Stimulated activated effector memory CD8-positive, alpha-beta T cell treated with anti-CD3 and anti-CD28 coated beads, Interleukin-12 subunit alpha, Interleukin-12 subunit beta, amount 100 ng/mL, for 72 hours (primary cell): ENCODE results near the gene FABP1.

Experiments
- ATAC-seq: fragments of 150-1000 bp; cut with Tn5 transposase; 2 replicates; pipeline ENCODE4 v1.10.0; 2021
- DNase-seq, 2 donors: peaks; one replicate each; pipeline ENCODE4 v3.0.0; 2021 to 2022; ENCODE audit warnings: low spot score in 2 of 2
- H3K27ac Mint-ChIP-seq: one replicate; pipeline ENCODE4 v1.8.0; 2022; ENCODE audit warnings: mild to moderate bottlenecking, mixed read lengths
- H3K36me3 Mint-ChIP-seq: one replicate; pipeline ENCODE4 v1.8.0; 2022; ENCODE audit warnings: mild to moderate bottlenecking, mixed read lengths
- H3K4me1 Mint-ChIP-seq: one replicate; pipeline ENCODE4 v1.8.0; 2022; ENCODE audit warnings: mixed read lengths
- H3K4me3 Mint-ChIP-seq: one replicate; pipeline ENCODE4 v1.8.0; 2022; ENCODE audit warnings: mild to moderate bottlenecking, mixed read lengths
- H3K9me3 Mint-ChIP-seq: one replicate; pipeline ENCODE4 v1.8.0; 2022; ENCODE audit warnings: mixed read lengths

Gene FABP1

DNA sequence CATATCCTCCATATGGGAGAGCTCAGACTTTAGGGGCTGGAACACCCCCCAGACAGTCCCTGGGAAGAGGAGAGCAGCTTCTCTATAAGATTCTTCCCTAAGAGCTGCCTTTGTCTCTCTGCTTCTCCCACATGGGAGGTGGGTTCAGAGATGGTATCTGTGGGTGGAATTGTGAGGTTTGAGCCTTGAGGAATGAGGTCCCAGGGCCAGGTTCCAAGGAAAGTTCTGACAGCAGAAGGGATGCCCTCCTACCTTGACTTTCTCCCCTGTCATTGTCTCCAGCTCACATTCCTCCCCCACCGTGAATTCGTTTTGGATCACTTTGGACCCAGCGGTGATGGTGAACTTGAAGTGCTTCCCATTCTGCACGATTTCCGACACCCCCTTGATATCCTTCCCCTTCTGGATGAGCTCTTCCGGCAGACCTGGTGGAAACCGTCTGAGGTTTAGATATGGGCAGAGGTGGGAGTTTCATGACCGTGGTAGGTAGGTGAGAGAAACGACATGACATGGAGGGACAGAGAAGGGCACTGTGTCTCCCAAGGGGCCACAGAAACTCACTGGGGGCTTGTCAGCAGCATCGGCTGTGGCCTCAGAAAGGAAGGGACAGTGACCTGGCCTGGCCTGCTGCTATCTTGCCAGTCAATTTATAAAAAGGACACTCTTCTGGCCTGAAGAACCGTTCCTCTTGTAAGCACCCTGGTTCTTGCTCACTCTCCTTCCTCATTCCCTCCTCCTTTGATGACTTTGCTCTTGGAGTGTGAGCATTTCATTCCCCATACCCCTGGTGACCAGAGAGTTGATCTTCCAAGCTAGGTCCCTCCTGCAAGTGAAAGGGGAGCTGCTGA lies 1.7 kb downstream of the FABP1 start:
- Mint-ChIP-seq H3K9me3 (no peaks in the 10 kb centered on the region), H3K27ac (no peak overlapping the region), H3K36me3 (no peaks in the 10 kb centered on the region), H3K4me1 (no peaks in the 10 kb centered on the region), H3K4me3 (no peak overlapping the region)
- ATAC-seq (no peak), DNase-seq (no peak)

DNA sequence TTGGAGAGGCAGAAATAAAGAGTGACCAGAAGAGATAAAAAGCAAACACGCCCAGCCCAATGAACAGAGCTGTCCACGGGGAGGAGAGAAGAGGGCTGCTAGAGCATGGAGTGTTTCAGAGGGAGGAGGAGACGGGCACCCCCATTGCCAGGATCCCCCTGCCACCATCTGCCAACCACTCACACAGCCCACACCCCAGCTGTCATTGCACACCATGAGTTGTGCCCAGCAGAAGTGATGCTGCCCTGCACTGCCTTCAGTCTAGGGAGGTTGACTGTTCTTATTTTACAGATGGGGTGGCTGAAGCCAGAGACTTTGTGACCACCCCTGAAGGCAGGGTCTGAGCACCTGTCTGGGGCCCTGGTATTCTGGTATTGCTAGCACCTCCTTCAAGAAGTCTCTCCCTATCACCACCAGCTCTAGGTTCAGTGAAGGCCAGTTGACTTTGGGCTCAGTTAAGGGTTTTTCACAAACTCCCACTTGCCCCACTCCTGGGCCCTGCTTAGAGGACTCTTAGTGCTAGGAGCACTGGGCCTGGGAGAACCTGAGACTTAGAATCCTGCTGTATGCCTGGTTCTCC lies 2.4 kb downstream of the FABP1 start:
- ATAC-seq: no peak

DNA sequence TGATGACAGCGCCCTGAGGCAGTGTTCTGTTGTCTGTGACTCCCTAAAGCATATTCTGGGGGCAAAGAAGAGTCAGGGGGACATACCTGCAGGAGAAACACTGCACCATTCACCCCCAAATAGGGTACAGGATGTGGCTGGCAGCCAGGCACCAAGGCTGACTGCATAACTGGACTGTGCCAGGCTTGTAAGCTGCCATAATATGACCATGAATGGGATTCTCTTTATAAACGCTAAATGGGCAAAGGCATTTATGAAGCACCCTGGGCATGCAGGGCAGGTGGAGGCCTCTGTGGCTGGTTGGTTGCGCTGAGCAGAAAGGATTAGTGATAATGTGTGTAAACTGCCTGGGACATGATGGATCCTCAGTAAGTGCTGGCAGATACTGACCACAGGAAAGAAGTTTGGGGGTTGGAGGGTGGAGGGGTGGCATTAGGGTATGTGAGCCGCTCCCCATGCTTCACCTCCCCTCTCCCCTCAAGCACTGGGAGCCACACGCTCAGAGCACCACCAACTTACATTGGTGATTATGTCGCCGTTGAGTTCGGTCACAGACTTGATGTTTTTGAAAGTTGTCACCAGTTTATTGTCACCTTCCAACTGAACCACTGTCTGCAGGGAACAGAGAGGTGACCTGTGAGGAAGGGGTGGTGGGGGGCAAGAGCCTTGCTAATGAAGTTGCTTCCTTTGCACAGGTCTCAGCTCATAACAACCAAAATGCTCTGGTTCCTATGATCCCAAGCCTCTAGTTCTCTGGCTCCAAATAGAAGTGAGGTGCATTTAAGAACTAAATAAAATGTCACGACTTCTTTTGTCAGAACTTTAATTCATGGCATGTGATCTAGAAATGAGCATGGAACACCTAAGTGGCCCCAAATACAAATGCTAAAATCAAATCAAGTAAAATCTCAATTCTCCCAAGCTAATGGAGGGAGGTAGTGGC lies 3.6 kb downstream of the FABP1 start:
- no peak for ATAC-seq
- DNase-seq: no peak
- Mint-ChIP-seq H3K4me3 (no peak overlapping the region), H3K36me3 (no peaks in the 10 kb centered on the region), H3K9me3 (no peaks in the 10 kb centered on the region), H3K27ac (no peak overlapping the region), H3K4me1 (no peaks in the 10 kb centered on the region)

More for the DNA sequence above, 2.4 kb downstream of the FABP1 start:
- Mint-ChIP-seq H3K9me3 (no peaks in the 10 kb centered on the region), H3K36me3 (no peaks in the 10 kb centered on the region), H3K27ac (no peak overlapping the region), H3K4me1 (no peaks in the 10 kb centered on the region), H3K4me3 (no peak overlapping the region)
- DNase-seq: no peak

DNA sequence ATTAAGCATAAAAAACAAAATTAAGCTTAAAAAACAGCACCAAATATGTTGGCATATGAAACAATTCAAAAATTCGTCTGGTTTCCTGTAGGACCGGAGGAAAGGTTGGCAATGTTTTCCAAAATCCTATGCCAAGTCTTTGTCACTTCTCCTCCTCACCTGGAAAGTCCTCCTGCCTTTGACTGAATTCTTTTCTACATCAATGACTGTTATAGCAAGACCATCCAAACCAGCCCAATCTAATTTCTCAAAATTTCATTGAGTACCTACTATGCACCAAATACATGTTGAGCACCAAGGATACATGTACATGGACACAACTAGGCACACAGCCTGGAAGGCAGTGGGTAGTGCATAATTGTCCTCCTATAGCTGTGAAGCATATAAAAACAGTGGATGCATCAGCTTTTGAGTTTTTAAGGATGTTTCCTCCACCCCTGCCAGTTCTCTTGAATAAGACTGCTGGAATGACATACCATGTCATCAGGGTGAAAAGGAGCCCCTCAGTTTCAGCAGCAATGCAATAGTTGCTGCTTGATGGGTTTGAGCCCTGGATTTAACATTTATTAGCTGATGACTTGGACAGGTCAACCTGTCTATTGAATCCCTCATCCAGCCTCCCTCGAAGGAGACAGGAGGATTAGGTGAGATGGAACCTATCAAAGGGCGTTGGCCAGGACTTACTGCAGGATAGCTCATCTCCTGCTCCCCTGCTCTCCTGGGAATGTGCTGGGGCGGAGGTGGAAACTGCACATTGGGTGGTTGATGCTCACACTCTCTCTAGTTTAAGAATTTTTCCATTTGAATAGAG lies 4.5 kb downstream of the FABP1 start:
- DNase-seq (no peak), ATAC-seq (no peak)
- H3K27ac Mint-ChIP-seq: no peak overlapping the region
- H3K4me3 Mint-ChIP-seq: no peak overlapping the region
- H3K4me1 Mint-ChIP-seq: no peaks in the 10 kb centered on the region
- H3K9me3 Mint-ChIP-seq: no peaks in the 10 kb centered on the region
- H3K36me3 Mint-ChIP-seq: no peaks in the 10 kb centered on the region

DNA sequence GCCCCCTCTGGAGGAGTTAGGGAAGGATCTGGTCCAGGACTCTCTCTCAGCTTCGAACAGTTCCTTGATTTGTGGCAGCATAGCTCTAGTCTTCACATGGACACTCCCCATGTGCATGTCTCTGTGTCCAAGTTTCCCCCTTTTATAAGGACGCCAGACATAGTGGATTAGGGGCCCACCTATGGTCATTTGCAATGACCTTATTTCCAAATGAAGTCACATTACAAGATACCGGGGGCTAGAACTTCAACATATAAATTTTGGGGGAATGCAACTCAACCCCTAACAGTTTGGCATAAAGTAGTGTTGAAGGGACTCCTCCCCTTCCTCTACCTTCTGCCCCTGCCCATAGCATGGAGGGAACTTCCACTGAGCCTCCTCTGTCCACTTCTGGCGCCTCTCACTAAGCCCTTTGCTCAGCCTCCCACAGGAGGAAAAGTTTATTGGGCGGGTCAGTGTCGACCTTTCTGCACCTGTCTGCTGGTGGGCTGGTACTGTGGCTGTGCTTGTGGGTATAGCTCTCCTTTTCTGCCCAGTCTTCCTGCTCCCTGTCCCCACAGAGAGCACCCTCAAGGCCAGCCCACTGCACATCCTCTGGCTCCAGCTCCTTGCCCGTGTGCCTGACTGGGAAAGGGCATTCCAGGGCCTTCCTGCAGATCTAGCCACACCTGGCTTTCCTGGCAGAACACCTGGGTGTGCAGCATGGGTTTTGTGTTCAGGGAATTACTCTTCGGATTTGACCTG lies 5.5 kb downstream of the FABP1 start:
- no peak overlapping the region for H3K4me3 Mint-ChIP-seq
- H3K9me3 Mint-ChIP-seq: no peaks in the 10 kb centered on the region
- H3K36me3 Mint-ChIP-seq: no peaks in the 10 kb centered on the region
- no peak overlapping the region for H3K27ac Mint-ChIP-seq
- DNase-seq: no peak
- no peak for ATAC-seq
- H3K4me1 Mint-ChIP-seq: no peaks in the 10 kb centered on the region

DNA sequence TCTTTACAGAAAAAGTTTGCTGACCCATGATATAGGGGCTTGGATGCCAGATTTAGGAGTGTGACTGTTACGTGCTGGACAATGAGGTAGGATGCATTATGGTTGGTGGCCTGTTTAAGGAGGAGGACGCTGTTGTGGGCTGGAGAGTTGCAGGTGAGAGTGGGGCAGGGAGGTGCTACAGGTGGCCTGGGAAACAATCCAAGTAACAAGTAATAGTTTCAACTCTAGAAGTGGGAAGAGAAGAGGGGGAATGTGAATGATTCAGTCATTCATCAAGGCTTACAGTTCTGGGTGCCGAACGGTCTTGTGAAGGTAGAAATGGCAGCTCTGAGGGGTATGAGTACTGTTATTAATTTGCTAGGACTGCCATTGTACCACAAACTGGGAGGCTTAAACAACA lies 6.2 kb downstream of the FABP1 start:
- H3K36me3 Mint-ChIP-seq: no peaks in the 10 kb centered on the region
- DNase-seq (no peak), ATAC-seq (no peak)
- no peaks in the 10 kb centered on the region for H3K4me1 Mint-ChIP-seq
- no peak overlapping the region for H3K27ac Mint-ChIP-seq
- H3K9me3 Mint-ChIP-seq: no peaks in the 10 kb centered on the region
- H3K4me3 Mint-ChIP-seq: no peak overlapping the region

DNA sequence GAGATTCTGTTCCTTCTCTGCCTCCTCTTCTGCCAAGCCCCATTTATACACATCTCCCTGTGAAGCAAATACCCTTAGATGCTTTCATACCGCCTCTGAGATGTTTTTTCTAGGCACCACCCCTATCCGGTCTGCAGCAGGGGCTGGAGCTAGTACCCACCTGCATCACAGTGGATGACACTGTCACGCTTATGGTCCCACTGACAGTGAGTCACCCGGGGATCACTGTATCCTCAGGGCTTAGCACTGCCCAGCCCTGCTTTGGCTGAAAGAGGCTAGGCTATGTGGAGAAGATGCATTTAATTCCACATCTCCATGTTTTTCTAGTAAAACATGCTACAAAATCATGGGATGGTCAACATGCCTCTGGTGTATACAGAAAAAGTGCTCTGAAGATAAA lies 9.9 kb downstream of the FABP1 start:
- H3K4me1 Mint-ChIP-seq: no peaks in the 10 kb centered on the region
- no peak overlapping the region for H3K4me3 Mint-ChIP-seq

DNA sequence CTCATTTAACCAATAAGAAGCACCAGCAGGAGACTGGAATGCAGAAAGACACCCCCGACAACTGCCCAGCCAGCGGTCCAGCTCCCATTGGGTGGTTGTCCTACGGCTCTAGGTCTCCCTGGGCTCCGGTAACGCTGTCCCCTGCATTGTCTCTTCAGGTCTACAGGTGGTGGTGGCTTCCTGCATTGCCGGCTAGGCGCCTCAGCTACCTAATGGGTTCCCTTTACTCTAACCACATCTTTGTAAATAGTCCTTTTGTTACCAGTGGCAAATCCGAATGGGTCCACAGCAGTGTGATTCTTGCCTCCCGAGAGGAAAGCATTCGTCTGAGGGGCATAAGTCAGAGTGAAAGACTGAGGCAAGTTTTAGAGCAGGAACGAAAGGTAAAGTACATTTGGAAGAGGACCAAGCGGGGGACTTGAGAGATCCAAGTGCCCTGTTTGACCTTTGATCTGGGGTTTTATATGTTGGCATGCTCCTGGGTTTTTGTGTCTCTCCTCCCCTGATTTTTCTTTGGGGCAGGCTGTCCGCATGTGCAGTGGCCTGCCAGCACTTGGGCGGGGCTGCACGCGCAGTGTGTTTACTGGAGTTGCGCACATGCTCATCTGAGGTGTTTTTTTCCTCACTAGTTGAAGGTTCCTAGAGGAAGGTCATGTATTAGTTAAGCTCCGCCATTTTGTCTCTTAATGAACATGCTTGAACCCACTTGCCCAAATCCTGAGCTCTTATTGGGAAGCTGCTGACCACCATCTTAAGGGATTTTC lies 11.0 kb downstream of the FABP1 start:
- Mint-ChIP-seq H3K27ac (no peak overlapping the region), H3K36me3 (no peaks in the 10 kb centered on the region), H3K4me3 (no peak overlapping the region), H3K9me3 (no peaks in the 10 kb centered on the region), H3K4me1 (no peaks in the 10 kb centered on the region)
- DNase-seq (no peak), ATAC-seq (no peak)

More for the DNA sequence above, 9.9 kb downstream of the FABP1 start:
- H3K36me3 Mint-ChIP-seq: no peaks in the 10 kb centered on the region
- ATAC-seq (no peak), DNase-seq (no peak)
- no peak overlapping the region for H3K27ac Mint-ChIP-seq
- H3K9me3 Mint-ChIP-seq: no peaks in the 10 kb centered on the region

DNA sequence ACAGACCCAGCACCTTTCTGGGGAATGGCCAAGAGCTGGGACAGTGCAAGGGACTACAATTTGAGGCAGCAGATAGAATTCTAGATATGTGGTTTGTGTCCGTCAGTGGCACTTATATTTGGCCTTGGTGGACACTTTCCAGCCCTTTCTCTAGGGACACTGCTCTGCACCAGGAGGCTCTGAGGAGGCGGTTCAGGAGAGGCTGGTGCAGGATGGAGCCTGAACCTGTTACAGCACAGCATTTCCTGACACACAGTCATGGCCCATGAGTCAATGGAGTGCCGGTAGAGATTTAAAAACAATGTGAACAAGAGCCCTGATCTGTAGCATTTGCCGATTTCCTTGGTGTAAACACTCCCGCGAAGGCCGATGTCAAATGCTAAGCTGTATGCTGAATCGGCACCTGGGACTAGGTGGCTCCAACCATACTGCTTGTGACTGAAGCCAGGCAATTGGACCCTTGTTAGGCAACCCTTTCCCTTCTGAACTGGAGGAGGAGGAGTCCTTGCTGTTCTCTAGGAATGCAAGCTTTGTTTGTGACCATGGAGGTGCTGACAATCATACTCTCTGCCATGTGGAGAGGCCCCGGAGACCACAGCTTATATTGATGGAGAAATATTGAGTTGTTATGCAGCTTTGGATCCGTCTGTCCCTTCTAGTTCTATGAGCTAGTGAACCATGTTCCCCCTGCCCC lies 11.9 kb downstream of the FABP1 start:
- no peak for ATAC-seq
- H3K36me3 Mint-ChIP-seq: no peaks in the 10 kb centered on the region
- no peak overlapping the region for H3K4me3 Mint-ChIP-seq
- H3K9me3 Mint-ChIP-seq: no peaks in the 10 kb centered on the region
- H3K4me1 Mint-ChIP-seq: no peaks in the 10 kb centered on the region
- DNase-seq: no peak
- H3K27ac Mint-ChIP-seq: no peak overlapping the region

DNA sequence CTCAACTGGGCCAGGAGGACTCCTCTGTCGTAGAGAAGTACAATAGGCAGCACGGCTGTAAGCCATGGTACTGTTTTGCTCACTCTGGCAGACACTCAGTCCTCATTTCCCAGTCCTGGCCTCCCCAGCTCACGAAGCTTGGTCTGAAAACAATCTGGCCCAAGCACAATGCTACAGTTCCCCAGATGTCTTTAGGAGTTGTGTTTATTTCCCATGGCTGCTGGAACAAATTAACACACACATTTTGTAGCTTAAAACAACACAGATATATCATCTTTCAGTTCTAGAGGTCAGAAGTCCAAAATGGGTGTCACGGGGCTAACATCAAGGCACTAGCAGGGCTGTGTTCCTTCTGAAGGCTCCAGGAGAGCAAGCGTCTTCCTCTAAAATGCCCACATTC lies 13.0 kb downstream of the FABP1 start:
- DNase-seq: no peak
- no peaks in the 10 kb centered on the region for H3K36me3 Mint-ChIP-seq
- H3K4me3 Mint-ChIP-seq: no peak overlapping the region
- no peak overlapping the region for H3K27ac Mint-ChIP-seq
- no peaks in the 10 kb centered on the region for H3K4me1 Mint-ChIP-seq
- H3K9me3 Mint-ChIP-seq: no peaks in the 10 kb centered on the region
- ATAC-seq: no peak

DNA sequence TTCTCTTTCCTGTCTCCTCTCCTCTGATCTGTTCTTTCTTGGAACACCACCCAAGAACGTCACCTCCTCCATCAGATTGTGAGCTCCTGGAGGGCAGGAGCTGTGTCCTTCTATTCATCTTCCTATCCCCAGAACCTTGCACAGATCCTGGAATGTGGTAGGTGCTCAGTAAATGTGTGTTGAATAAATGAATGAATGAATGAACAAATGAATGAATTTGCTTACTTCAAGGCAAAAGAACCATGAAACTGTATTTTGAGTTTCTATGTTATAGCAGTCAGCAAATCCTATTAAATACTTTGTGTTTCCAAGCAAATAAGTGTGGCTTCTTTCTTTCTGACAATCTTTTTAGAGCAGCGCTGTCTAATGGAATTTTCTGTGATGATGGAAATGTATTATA lies 14.8 kb downstream of the FABP1 start:
- Mint-ChIP-seq H3K4me3 (no peak overlapping the region), H3K4me1 (no peaks in the 10 kb centered on the region), H3K9me3 (no peaks in the 10 kb centered on the region), H3K27ac (no peak overlapping the region), H3K36me3 (no peaks in the 10 kb centered on the region)
- ATAC-seq (no peak), DNase-seq (no peak)

DNA sequence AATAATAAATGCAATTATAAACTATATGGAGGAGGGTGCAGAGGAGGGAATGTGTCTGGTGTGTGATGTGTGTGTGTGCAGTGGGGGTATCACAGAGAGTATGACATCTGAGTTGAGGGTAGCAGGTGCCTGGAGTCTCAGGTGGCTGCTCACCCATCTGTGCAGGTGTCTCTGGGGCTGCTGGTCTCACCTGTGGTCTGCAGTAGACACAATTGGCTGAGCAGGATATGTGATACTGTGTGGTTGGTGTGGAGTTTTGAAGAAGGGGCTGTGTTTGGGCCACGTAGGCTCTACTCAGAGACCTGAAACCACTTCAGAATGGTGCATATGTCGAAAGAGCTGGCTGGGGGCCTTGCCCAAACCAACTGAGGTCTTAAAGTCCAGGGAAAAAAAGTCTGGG lies 17.0 kb downstream of the FABP1 start:
- H3K36me3 Mint-ChIP-seq: no peaks in the 10 kb centered on the region
- no peak overlapping the region for H3K4me3 Mint-ChIP-seq
- no peak overlapping the region for H3K27ac Mint-ChIP-seq
- no peaks in the 10 kb centered on the region for H3K4me1 Mint-ChIP-seq
- DNase-seq (no peak), ATAC-seq (no peak)
- H3K9me3 Mint-ChIP-seq: no peaks in the 10 kb centered on the region

DNA sequence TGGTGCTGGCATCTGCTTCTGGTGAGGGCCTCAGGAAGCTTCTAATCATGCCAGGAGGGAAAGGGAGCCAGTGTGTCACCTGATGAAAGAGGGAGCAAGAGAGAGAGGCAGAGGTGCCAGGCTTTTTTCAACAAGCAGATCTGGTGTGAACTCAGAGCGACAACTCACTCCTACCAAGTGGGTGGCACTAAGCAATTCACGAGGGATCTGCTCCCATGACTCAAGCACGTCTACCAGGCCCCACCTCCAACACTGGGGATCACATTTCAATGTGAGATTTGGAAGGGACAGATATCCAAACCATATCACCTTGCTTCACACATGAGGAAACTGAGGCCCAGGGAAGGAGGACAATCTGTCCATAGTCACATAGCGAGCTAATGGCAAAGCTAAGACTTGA lies 19.1 kb downstream of the FABP1 start:
- no peaks in the 10 kb centered on the region for H3K36me3 Mint-ChIP-seq
- no peak overlapping the region for H3K27ac Mint-ChIP-seq

More for the DNA sequence above, 19.1 kb downstream of the FABP1 start:
- Mint-ChIP-seq H3K4me1 (no peaks in the 10 kb centered on the region), H3K4me3 (no peak overlapping the region), H3K9me3 (no peaks in the 10 kb centered on the region)
- DNase-seq (no peak), ATAC-seq (no peak)
